Loucy (cell line): ENCODE measurements around the gene ERCC3.

Source experiments
- EZH2phosphoT487 ChIP-seq: fragments of 200-600 bp; IDR thresholded peaks from 2 replicates; pipeline ENCODE4 v1.6.1; 2018; ENCODE audit warnings: antibody characterized with exemption, mild to moderate bottlenecking, moderate library complexity, borderline replicate concordance
- TF ChIP-seq, protein P1 (sequence below): fragments of 200-600 bp; sonication (generic); conservative IDR thresholded peaks from 2 replicates; pipeline ENCODE4 v1.5.1; 2014; ENCODE audit warnings: mild to moderate bottlenecking, antibody characterized with exemption, low read length

DNA sequence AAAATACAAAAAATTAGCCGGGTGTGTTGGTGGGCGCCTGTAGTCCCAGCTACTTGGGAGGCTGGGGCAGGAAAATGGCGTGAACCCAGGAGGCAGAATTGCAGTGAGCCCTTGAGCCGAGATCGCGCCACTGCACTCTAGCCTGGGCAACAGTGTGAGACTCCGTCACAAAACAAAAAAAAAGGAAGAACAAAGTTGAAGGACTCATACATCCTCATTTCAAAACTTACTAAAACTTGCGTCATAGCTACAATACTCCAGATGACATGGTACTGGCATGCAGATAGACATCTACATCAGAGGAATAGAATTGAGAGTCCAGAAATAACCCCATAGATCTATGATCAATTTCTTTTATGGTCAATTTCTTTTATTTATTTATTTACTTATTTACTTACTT is 60.2 kb downstream of the ERCC3 start:
- TF ChIP-seq, protein P1, sequence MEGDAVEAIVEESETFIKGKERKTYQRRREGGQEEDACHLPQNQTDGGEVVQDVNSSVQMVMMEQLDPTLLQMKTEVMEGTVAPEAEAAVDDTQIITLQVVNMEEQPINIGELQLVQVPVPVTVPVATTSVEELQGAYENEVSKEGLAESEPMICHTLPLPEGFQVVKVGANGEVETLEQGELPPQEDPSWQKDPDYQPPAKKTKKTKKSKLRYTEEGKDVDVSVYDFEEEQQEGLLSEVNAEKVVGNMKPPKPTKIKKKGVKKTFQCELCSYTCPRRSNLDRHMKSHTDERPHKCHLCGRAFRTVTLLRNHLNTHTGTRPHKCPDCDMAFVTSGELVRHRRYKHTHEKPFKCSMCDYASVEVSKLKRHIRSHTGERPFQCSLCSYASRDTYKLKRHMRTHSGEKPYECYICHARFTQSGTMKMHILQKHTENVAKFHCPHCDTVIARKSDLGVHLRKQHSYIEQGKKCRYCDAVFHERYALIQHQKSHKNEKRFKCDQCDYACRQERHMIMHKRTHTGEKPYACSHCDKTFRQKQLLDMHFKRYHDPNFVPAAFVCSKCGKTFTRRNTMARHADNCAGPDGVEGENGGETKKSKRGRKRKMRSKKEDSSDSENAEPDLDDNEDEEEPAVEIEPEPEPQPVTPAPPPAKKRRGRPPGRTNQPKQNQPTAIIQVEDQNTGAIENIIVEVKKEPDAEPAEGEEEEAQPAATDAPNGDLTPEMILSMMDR: no peak
- TF ChIP-seq EZH2phosphoT487: no peak
